Natural killer cell (primary cell): ENCODE data around the gene ESYT2. TPM values are rescaled to one million over a fixed set of nuclear protein-coding genes. Genes with fewer than 3 reads are reported as not detected.
A peak's percentile ranks its signal among the peaks of the same experiment; 100 is the strongest.

Experiments used
- ATAC-seq, 3 donors: fragments of 150-1000 bp in 2 of 3; fragments of 200-7000 bp in 1 of 3; cut with Tn5 transposase; 1 replicate in 1 of 3; 2 replicates in 2 of 3; pipeline ENCODE4 v1.10.0; 2021; ENCODE audit warnings: mild to moderate bottlenecking in 2 of 3, moderate library complexity in 2 of 3
- DNase-seq, 2 donors: peaks; one replicate each; pipeline versions ENCODE4 v3.0.0 to v3.0.0-alpha.2; 2013 to 2021; ENCODE audit warnings: mixed read lengths in 1 of 2
- H3K27ac ChIP-seq: one replicate; pipeline ENCODE4 v1.5.1; 2013; ENCODE audit warnings: mild to moderate bottlenecking, low read length
- H3K27me3 ChIP-seq: one replicate; pipeline ENCODE4 v1.6.1; 2013; ENCODE audit warnings: low read length; ENCODE audit not compliant: control insufficient read depth, insufficient read depth
- H3K36me3 ChIP-seq: one replicate; pipeline ENCODE4 v1.6.1; 2013; ENCODE audit warnings: low read length; ENCODE audit not compliant: control insufficient read depth, insufficient read depth
- H3K4me1 ChIP-seq: one replicate; pipeline ENCODE4 v1.6.1; 2013; ENCODE audit warnings: low read length; ENCODE audit not compliant: control insufficient read depth, insufficient read depth
- H3K4me3 ChIP-seq: one replicate; pipeline ENCODE4 v1.5.1; 2013; ENCODE audit warnings: low read length
- H3K9me3 ChIP-seq: one replicate; pipeline ENCODE4 v1.6.1; 2013; ENCODE audit warnings: low read length; ENCODE audit not compliant: control insufficient read depth, insufficient read depth
- H3K27ac Mint-ChIP-seq, 2 donors: one replicate each; pipeline ENCODE4 v1.8.0; 2022; ENCODE audit warnings: mild to moderate bottlenecking in 2 of 2, mixed read lengths in 2 of 2, moderate library complexity in 1 of 2
- H3K27me3 Mint-ChIP-seq, 2 donors: one replicate each; pipeline ENCODE4 v1.8.0; 2022; ENCODE audit warnings: low read depth in 2 of 2, mixed read lengths in 2 of 2
- H3K36me3 Mint-ChIP-seq: one replicate; pipeline ENCODE4 v1.8.0; 2022; ENCODE audit warnings: mixed read lengths
- H3K4me1 Mint-ChIP-seq, 2 donors: one replicate each; pipeline ENCODE4 v1.8.0; 2022; ENCODE audit warnings: mixed read lengths in 2 of 2
- H3K4me3 Mint-ChIP-seq: one replicate; pipeline ENCODE4 v1.8.0; 2022; ENCODE audit warnings: mild to moderate bottlenecking, moderate library complexity, mixed read lengths
- H3K9me3 Mint-ChIP-seq, 2 donors: one replicate each; pipeline ENCODE4 v1.8.0; 2022; ENCODE audit warnings: mixed read lengths in 2 of 2
- CTCF ChIP-seq: fragments of 200-600 bp; IDR thresholded peaks from one replicate; pipeline ENCODE4 v1.8.0; 2022; ENCODE audit warnings: antibody characterized with exemption
- WGBS: methylation state at CpG from one replicate; pipeline ENCODE4 v1.1.7; 2013; ENCODE audit warnings: missing lambda C conversion rate; ENCODE audit not compliant: insufficient coverage; 5-methylcytosine and 5-hydroxymethylcytosine counted together
- intact Hi-C: fragments of 100-400 bp; cut with micrococcal nuclease; formaldehyde crosslinking; loops from one replicate; pipeline ENCODE4 v1.14.2; 2022
- total RNA-seq, 4 donors: library from RNA; stranded (reverse); fragments of 120-200 nt in 1 of 4; gene quantifications; one replicate each; pipeline versions ENCODE4 v1.2.3 to v1.2.4, GENCODE V29; 2013 to 2022

The ESYT2 gene
- total RNA-seq, 3 donors from 2014 or later (not counting 1 experiment from before 2014, with no cell fraction given) = 137 to 163 (median 160) TPM

GRCh38 chr7:158710651-158711102 lies 118.6 kb downstream of the ESYT2 start:
- ATAC-seq = peak; percentile 68 to 89 (median 85)
- Histone ChIP-seq H3K27me3 (no peaks in the 10 kb centered on the region), H3K27ac (peak overlapping the region; percentile 59), H3K9me3 (peaks cover 9% of the 10 kb centered on the region), H3K36me3 (no peaks in the 10 kb centered on the region), H3K4me3 (no peak overlapping the region), H3K4me1 (peaks cover 40% of the 10 kb centered on the region)
- whole genome bisulfite sequencing = 39% methylated on average over 7 of the region's 7 CpGs
- Mint-ChIP-seq H3K36me3 (no peaks in the 10 kb centered on the region), H3K27me3 (no peaks in the 10 kb centered on the region), H3K4me3 (peak overlapping the region; percentile 76), H3K4me1 (peaks cover 22 to 29% of the 10 kb centered on the region in 2 donors), H3K27ac (peak overlapping the region; percentile 76 to 78), H3K9me3 (no peaks in the 10 kb centered on the region)
- peak; percentile 43 to 56 for DNase-seq
- no peak for TF ChIP-seq CTCF
- intact Hi-C loops = loop anchor here (5.0 kb wide), 1 partner anchor 112 kb away; no protein-coding TSS in a partner anchor

DNA sequence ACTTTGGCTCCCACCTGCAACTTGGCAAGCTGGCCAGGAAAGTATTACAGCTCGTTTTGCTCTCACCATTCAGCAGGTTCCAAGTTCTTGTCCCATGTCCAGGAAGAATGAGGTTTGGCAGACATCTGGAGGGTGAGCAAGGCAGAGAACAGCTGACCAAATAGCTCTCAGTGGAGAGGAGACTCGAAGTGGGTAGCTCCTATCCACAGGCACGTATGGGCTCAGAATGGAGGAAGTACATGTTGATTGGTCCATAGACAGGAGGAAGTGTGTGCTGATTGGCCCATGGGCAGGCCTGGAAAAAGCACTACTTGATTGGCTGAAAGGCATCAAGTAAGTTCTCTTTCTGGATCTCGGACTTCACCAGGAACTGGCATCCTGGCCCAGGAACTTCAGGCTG lies 121.7 kb downstream of the ESYT2 start:
- peaks cover 49% of the 10 kb centered on the region for H3K4me1 ChIP-seq
- no peak for ATAC-seq
- DNase-seq = no peak
- Mint-ChIP-seq H3K27me3 (no peaks in the 10 kb centered on the region), H3K4me3 (no peak overlapping the region), H3K4me1 (peaks cover 31 to 49% of the 10 kb centered on the region in 2 donors), H3K36me3 (no peaks in the 10 kb centered on the region), H3K27ac (peak overlapping the region in 1 of 2 donors; percentile 17), H3K9me3 (no peaks in the 10 kb centered on the region)
- intact Hi-C loops = no loop called here
- H3K4me3 ChIP-seq = no peak overlapping the region
- H3K36me3 ChIP-seq = no peaks in the 10 kb centered on the region
- TF ChIP-seq CTCF = no peak
- peaks cover 9% of the 10 kb centered on the region for H3K9me3 ChIP-seq
- WGBS = 91% methylated on average over 4 of the region's 4 CpGs
- H3K27me3 ChIP-seq = no peaks in the 10 kb centered on the region
- H3K27ac ChIP-seq = no peak overlapping the region

DNA sequence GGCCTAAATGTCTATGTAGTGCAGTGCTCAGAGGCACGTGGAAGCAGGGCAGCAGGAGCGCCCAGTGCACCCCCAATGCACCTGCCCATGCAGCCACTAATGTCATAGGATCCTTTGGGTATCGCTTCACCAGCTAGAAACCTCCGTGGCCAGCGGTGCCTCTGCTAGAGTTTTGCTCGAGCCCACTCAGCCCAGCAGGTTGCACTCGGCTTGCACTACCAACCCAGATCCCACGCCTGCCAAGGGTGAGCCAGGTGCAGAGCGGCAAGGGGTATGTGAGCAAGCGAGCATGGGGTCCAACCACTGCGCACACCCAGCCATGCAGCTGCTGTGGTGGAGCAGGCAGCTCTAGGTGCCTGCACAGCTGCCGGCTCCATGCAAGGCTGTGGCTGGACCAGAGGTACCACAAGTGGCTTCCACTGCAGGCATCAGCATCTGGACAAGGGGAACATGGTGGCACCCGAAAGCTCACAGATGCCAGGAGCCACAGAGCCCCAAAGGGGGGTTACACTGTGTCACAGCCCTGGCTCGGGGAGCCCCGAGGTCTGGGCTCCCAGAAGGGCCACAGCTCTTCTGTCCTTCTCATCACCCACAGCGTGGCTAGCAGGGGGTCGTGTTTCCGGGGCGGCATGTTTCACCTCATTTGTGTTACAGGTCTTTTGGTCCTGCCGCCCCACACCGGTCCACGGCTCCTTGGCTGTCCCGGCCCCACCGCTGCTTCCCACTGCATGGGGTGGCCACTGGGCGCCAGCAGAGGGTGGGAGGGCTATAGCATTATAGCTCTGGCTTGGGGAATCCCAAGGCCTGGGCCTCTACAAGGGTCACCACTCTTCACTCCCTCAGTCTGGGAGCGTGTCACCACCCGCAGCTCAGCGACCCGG lies 122.4 kb downstream of the ESYT2 start:
- H3K27me3 ChIP-seq = no peaks in the 10 kb centered on the region
- peaks cover 9% of the 10 kb centered on the region for H3K9me3 ChIP-seq
- intact Hi-C loops = no loop called here
- no peaks in the 10 kb centered on the region for H3K36me3 Mint-ChIP-seq
- H3K27me3 Mint-ChIP-seq = no peaks in the 10 kb centered on the region
- H3K4me1 ChIP-seq = peaks cover 43% of the 10 kb centered on the region
- peak overlapping the region; percentile 72 for H3K4me3 Mint-ChIP-seq
- H3K36me3 ChIP-seq = no peaks in the 10 kb centered on the region
- peak overlapping the region in 1 of 2 donors; percentile 29 for H3K27ac Mint-ChIP-seq
- DNase-seq (no peak), ATAC-seq (no peak)
- no peaks in the 10 kb centered on the region for H3K9me3 Mint-ChIP-seq
- H3K4me3 ChIP-seq = no peak overlapping the region
- no peak for TF ChIP-seq CTCF
- WGBS = 98% methylated on average over 29 of the region's 29 CpGs
- no peak overlapping the region for H3K27ac ChIP-seq
- peaks cover 27 to 44% of the 10 kb centered on the region in 2 donors for H3K4me1 Mint-ChIP-seq
